ENCODE results near the gene CCNT2.
"Not testable (repeated sequence)": the region's sequence is repeated elsewhere in the genome, so short reads cannot be mapped to it uniquely, and the experiment has no call there.

Gene CCNT2

DNA sequence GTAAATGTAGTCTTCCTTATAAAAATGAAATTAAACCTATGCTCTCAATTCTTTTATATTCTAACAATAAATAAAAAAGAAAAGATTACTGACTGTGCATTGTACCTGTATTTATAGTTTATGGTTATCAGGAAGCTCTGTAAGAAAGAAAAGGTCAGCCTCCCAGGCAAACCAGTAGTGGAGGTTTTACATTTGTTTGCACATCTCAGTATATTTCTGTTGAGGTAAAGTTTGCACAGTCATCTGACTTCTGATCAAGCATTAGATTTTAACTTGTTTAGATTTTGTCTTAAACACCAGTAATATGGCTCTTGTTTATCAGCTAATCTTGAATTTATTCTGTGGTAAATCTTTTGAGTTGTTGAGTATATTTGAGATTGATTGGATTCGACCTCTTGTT lies 37.1 kb downstream of the CCNT2 start:
- H2BK120ac ChIP-seq (ENCODE audit: low read depth, low read length) = no peak overlapping the region
- H4K91ac ChIP-seq (ENCODE audit: low read length) = no peak overlapping the region
- no peak overlapping the region for H3K4me3 ChIP-seq (ENCODE audit: insufficient read depth in 1 of 2, low read depth in 1 of 2, low read length in 2 of 2)
- H2BK12ac ChIP-seq (ENCODE audit: low read length in 2 of 2) = no peak overlapping the region
- WGBS = 100% methylated on average over 1 of the region's 1 CpG
- H3K79me1 ChIP-seq (replicated peaks; ENCODE audit: low read length, poor library complexity, severe bottlenecking) = peaks cover 5% of the 10 kb centered on the region
- no peak overlapping the region for H3K23ac ChIP-seq (ENCODE audit: low read length in 2 of 2)
- H2AK5ac ChIP-seq (ENCODE audit: low read length, severe bottlenecking) = no peak overlapping the region
- H3K14ac ChIP-seq (ENCODE audit: low read length in 2 of 2) = no peak overlapping the region
- H2BK15ac ChIP-seq (ENCODE audit: low read depth, poor library complexity, severe bottlenecking) = no peak overlapping the region
- H3K36me3 ChIP-seq (ENCODE audit: control insufficient read depth in 1 of 2, insufficient read depth in 2 of 2, low read depth in 1 of 2, low read length in 2 of 2) = peaks cover 6 to 82% of the 10 kb centered on the region in 2 experiments
- H3K4ac ChIP-seq (ENCODE audit: low read depth in 1 of 2, low read length in 2 of 2) = no peak overlapping the region
- no peak overlapping the region for H2BK5ac ChIP-seq (ENCODE audit: low read depth, low read length, poor library complexity, severe bottlenecking)
- H3K4me2 ChIP-seq (ENCODE audit: low read length, poor library complexity, severe bottlenecking) = no peak overlapping the region
- H4K8ac ChIP-seq (ENCODE audit: low read length) = no peak overlapping the region
- no peak overlapping the region for H3K27ac ChIP-seq (ENCODE audit: low read length, poor library complexity, severe bottlenecking)
- DNase-seq = no peak
- peaks cover 2% of the 10 kb centered on the region for H3K4me1 ChIP-seq (ENCODE audit: control insufficient read depth, insufficient read depth, low read depth, low read length)
- no peak overlapping the region for H3K9ac ChIP-seq (ENCODE audit: low read length)
- H3K18ac ChIP-seq (ENCODE audit: low read depth in 1 of 2, low read length in 2 of 2) = no peak overlapping the region
- H2AFZ ChIP-seq (ENCODE audit: low read depth, low read length) = no peak overlapping the region
- no peaks in the 10 kb centered on the region for H3K27me3 ChIP-seq (ENCODE audit: control insufficient read depth in 1 of 2, insufficient read depth in 1 of 2, low read length in 2 of 2)
- no peaks in the 10 kb centered on the region for H3K9me3 ChIP-seq (ENCODE audit: control insufficient read depth, low read length)

DNA sequence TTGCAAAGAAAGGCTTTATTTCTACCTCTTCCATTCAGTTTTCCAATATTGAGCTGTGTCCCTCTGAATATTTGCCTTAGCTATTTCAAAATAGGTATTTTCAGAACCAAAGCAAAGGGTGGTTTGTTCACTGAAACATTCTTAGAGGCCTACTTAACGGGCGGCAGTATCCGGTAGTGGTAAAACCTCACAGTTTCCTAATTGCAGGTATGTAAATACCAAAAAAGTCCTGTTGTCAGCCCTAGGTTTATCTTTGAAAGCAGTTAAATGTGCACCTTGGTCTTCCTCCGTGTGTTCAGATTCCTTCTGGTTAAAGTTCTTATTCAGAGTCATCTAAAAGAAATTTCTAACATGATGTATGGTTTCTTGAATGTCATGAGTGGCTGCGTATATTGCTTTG lies 38.9 kb downstream of the CCNT2 start:
- 96% methylated on average over 4 of the region's 5 CpGs for WGBS
- peaks cover 5% of the 10 kb centered on the region for H3K79me1 ChIP-seq (replicated peaks; ENCODE audit: low read length, poor library complexity, severe bottlenecking)
- peaks cover 2% of the 10 kb centered on the region for H3K4me1 ChIP-seq (ENCODE audit: control insufficient read depth, insufficient read depth, low read depth, low read length)
- no peaks in the 10 kb centered on the region for H3K27me3 ChIP-seq (ENCODE audit: control insufficient read depth in 1 of 2, insufficient read depth in 1 of 2, low read length in 2 of 2)
- no peak overlapping the region for H2AK5ac ChIP-seq (ENCODE audit: low read length, severe bottlenecking)
- H3K18ac ChIP-seq (ENCODE audit: low read depth in 1 of 2, low read length in 2 of 2) = no peak overlapping the region
- no peak overlapping the region for H3K4ac ChIP-seq (ENCODE audit: low read depth in 1 of 2, low read length in 2 of 2)
- H2BK15ac ChIP-seq (ENCODE audit: low read depth, poor library complexity, severe bottlenecking) = no peak overlapping the region
- H4K8ac ChIP-seq (ENCODE audit: low read length) = no peak overlapping the region
- no peak overlapping the region for H2BK5ac ChIP-seq (ENCODE audit: low read depth, low read length, poor library complexity, severe bottlenecking)
- H2AFZ ChIP-seq (ENCODE audit: low read depth, low read length) = no peak overlapping the region
- no peak overlapping the region for H2BK12ac ChIP-seq (ENCODE audit: low read length in 2 of 2)
- no peaks in the 10 kb centered on the region for H3K9me3 ChIP-seq (ENCODE audit: control insufficient read depth, low read length)
- H2BK120ac ChIP-seq (ENCODE audit: low read depth, low read length) = no peak overlapping the region
- H3K23ac ChIP-seq (ENCODE audit: low read length in 2 of 2) = no peak overlapping the region
- peaks cover 6 to 65% of the 10 kb centered on the region in 2 experiments for H3K36me3 ChIP-seq (ENCODE audit: control insufficient read depth in 1 of 2, insufficient read depth in 2 of 2, low read depth in 1 of 2, low read length in 2 of 2)
- no peak overlapping the region for H3K9ac ChIP-seq (ENCODE audit: low read length)
- no peak overlapping the region for H4K91ac ChIP-seq (ENCODE audit: low read length)
- no peak for DNase-seq
- H3K27ac ChIP-seq (ENCODE audit: low read length, poor library complexity, severe bottlenecking) = peak overlapping the region; percentile 90
- peak overlapping the region; percentile 20 for H3K4me2 ChIP-seq (ENCODE audit: low read length, poor library complexity, severe bottlenecking)
- no peak overlapping the region for H3K14ac ChIP-seq (ENCODE audit: low read length in 2 of 2)
- no peak overlapping the region for H3K4me3 ChIP-seq (ENCODE audit: insufficient read depth in 1 of 2, low read depth in 1 of 2, low read length in 2 of 2)

DNA sequence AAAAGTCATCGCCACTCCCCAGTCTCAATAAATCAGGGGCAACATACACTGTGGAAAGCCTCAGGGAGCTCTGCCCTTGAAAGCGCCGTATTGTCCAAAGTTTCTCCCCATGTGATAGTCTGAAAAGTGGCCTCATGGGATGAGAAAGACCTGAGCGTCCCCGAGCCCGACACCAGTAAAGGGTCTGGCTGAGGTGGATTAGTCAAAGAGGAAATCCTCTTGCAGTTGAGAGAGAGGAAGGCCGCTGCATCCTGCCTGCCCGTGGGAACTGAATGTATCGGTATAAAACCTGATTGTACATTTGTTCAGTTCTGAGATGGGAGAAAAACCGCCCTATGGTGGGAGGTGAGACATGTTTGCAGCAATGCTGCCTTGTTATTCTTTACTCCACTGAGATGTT lies 48.5 kb downstream of the CCNT2 start:
- not testable (repeated sequence) for H4K91ac ChIP-seq (ENCODE audit: low read length); H3K4me2 ChIP-seq (ENCODE audit: low read length, poor library complexity, severe bottlenecking); H3K27me3 ChIP-seq (ENCODE audit: control insufficient read depth in 1 of 2, insufficient read depth in 1 of 2, low read length in 2 of 2); H3K9ac ChIP-seq (ENCODE audit: low read length); H2BK12ac ChIP-seq (ENCODE audit: low read length in 2 of 2); H2BK5ac ChIP-seq (ENCODE audit: low read depth, low read length, poor library complexity, severe bottlenecking); H2AK5ac ChIP-seq (ENCODE audit: low read length, severe bottlenecking); H2BK120ac ChIP-seq (ENCODE audit: low read depth, low read length); H3K4me3 ChIP-seq (ENCODE audit: insufficient read depth in 1 of 2, low read depth in 1 of 2, low read length in 2 of 2); H3K4me1 ChIP-seq (ENCODE audit: control insufficient read depth, insufficient read depth, low read depth, low read length); H3K4ac ChIP-seq (ENCODE audit: low read depth in 1 of 2, low read length in 2 of 2); H2BK15ac ChIP-seq (ENCODE audit: low read depth, poor library complexity, severe bottlenecking); H3K27ac ChIP-seq (ENCODE audit: low read length, poor library complexity, severe bottlenecking); H3K36me3 ChIP-seq (ENCODE audit: control insufficient read depth in 1 of 2, insufficient read depth in 2 of 2, low read depth in 1 of 2, low read length in 2 of 2); H3K9me3 ChIP-seq (ENCODE audit: control insufficient read depth, low read length); H4K8ac ChIP-seq (ENCODE audit: low read length); H3K18ac ChIP-seq (ENCODE audit: low read depth in 1 of 2, low read length in 2 of 2); H3K79me1 ChIP-seq (replicated peaks; ENCODE audit: low read length, poor library complexity, severe bottlenecking); H2AFZ ChIP-seq (ENCODE audit: low read depth, low read length); DNase-seq; H3K23ac ChIP-seq (ENCODE audit: low read length in 2 of 2); H3K14ac ChIP-seq (ENCODE audit: low read length in 2 of 2)
- 94% methylated on average over 9 of the region's 10 CpGs for WGBS

DNA sequence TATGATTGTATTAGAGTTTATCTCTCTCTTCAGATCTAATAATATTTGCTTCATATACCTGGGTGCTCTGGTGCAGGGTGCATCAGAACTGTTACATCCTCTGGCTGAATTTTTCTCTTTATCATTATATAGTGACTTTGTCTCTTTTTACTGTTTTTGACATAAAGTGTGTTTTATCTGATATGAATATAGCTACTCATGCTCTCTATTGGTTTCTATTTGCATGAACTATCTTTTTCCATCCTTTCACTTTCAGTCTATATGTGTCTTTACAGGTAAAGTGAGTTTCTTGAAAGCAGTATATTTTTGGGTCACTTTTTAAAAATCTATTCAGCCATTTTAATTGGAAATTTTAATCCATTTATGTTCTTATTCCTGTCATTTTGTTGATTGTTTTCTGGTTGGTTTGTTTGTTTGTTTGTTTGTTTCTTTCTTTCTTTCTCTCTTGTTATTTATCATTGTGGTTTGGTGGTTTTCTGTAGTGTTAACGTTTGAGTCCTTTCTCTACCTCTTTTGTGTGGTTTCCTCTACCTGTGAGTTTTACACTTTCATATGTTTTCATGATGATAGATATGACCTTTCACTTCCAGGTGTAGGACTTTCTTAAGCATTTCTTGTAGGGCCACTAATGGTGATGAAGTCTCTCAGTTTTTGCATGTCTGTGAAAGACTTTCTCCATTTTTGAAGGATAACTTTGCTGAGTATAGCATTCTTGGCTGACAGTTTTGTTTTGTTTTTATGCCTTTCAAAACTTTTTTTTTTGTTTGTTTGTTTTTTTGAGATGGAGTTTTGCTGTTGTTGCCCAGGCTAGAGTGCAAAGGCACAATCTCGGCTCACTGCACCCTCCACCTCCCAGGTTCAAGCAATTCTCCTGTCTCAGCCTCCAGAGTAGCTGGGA lies 54.9 kb downstream of the CCNT2 start:
- Histone ChIP-seq H3K14ac (ENCODE audit: low read length in 2 of 2) (no peak overlapping the region), H2AK5ac (ENCODE audit: low read length, severe bottlenecking) (no peak overlapping the region), H3K18ac (ENCODE audit: low read depth in 1 of 2, low read length in 2 of 2) (no peak overlapping the region), H3K4me1 (ENCODE audit: control insufficient read depth, insufficient read depth, low read depth, low read length) (no peaks in the 10 kb centered on the region), H3K4ac (ENCODE audit: low read depth in 1 of 2, low read length in 2 of 2) (no peak overlapping the region), H3K9me3 (ENCODE audit: control insufficient read depth, low read length) (peaks cover 30% of the 10 kb centered on the region), H3K23ac (ENCODE audit: low read length in 2 of 2) (no peak overlapping the region), H3K4me3 (ENCODE audit: insufficient read depth in 1 of 2, low read depth in 1 of 2, low read length in 2 of 2) (no peak overlapping the region), H2BK5ac (ENCODE audit: low read depth, low read length, poor library complexity, severe bottlenecking) (no peak overlapping the region), H3K36me3 (ENCODE audit: control insufficient read depth in 1 of 2, insufficient read depth in 2 of 2, low read depth in 1 of 2, low read length in 2 of 2) (no peaks in the 10 kb centered on the region), H3K4me2 (ENCODE audit: low read length, poor library complexity, severe bottlenecking) (no peak overlapping the region), H3K9ac (ENCODE audit: low read length) (no peak overlapping the region), H3K79me1 (replicated peaks; ENCODE audit: low read length, poor library complexity, severe bottlenecking) (no peaks in the 10 kb centered on the region), H4K8ac (ENCODE audit: low read length) (no peak overlapping the region), H3K27me3 (ENCODE audit: control insufficient read depth in 1 of 2, insufficient read depth in 1 of 2, low read length in 2 of 2) (no peaks in the 10 kb centered on the region), H4K91ac (ENCODE audit: low read length) (no peak overlapping the region), H2BK12ac (ENCODE audit: low read length in 2 of 2) (no peak overlapping the region), H3K27ac (ENCODE audit: low read length, poor library complexity, severe bottlenecking) (no peak overlapping the region), H2BK120ac (ENCODE audit: low read depth, low read length) (no peak overlapping the region), H2BK15ac (ENCODE audit: low read depth, poor library complexity, severe bottlenecking) (no peak overlapping the region), H2AFZ (ENCODE audit: low read depth, low read length) (no peak overlapping the region)
- no peak for DNase-seq
- no CpG with 5 or more reads among the region's 2 CpGs for WGBS
